Measurements from ENCODE around the gene DCAF11. TPM values are rescaled to one million over a fixed set of nuclear protein-coding genes. Genes with fewer than 3 reads are reported as not detected.

Gene DCAF11
- total RNA-seq, 1 donor from 2014 or later: 37.3 TPM

GRCh38 chr14:24138396-24139271, 24.1 kb downstream of the DCAF11 start:
- DNase-seq (ENCODE audit: low spot score): no peak

- no peak for DNase-seq (ENCODE audit: low spot score)
Measured at GRCh38 chr14:24139272-24139934, 24.8 kb downstream of the DCAF11 start.

GRCh38 chr14:24141097-24141880, 26.7 kb downstream of the DCAF11 start, which contains the start of gene EMC9:
Gene EMC9 (minus strand): TSS chr14:24141591. CDS start chr14:24141304, 287 bp downstream.
- peak; percentile 100 for DNase-seq (ENCODE audit: low spot score)

GRCh38 chr14:24143511-24143910, 28.9 kb downstream of the DCAF11 start:
- DNase-seq (ENCODE audit: low spot score): no peak

- no peak for DNase-seq (ENCODE audit: low spot score)
Measured at GRCh38 chr14:24144451-24144850, 29.9 kb downstream of the DCAF11 start.

GRCh38 chr14:24145219-24145618, 30.6 kb downstream of the DCAF11 start:
- DNase-seq (ENCODE audit: low spot score): no peak

GRCh38 chr14:24145690-24146452, 31.3 kb downstream of the DCAF11 start:
- DNase-seq (ENCODE audit: low spot score): no peak

GRCh38 chr14:24146453-24146977, 31.9 kb downstream of the DCAF11 start, which contains the start of gene PSME2:
Gene PSME2 (minus strand): TSS chr14:24146610. CDS start chr14:24146581, 29 bp downstream.
- DNase-seq (ENCODE audit: low spot score): peak; percentile 96

GRCh38 chr14:24146978-24147760, 32.6 kb downstream of the DCAF11 start, which contains the start of gene RNF31:
Gene RNF31 (plus strand): TSS chr14:24147498. CDS start chr14:24147699, 201 bp downstream.
- DNase-seq (ENCODE audit: low spot score): peak; percentile 99

GRCh38 chr14:24147761-24148428, 33.3 kb downstream of the DCAF11 start:
- no peak for DNase-seq (ENCODE audit: low spot score)

- no peak for DNase-seq (ENCODE audit: low spot score)
Measured at GRCh38 chr14:24149302-24149969, 34.9 kb downstream of the DCAF11 start.

- DNase-seq (ENCODE audit: low spot score): no peak
Measured at GRCh38 chr14:24150061-24150460, 35.5 kb downstream of the DCAF11 start.

GRCh38 chr14:24150567-24150966, 36.0 kb downstream of the DCAF11 start:
- no peak for DNase-seq (ENCODE audit: low spot score)

- DNase-seq (ENCODE audit: low spot score): no peak
Measured at GRCh38 chr14:24150993-24151392, 36.4 kb downstream of the DCAF11 start.

- no peak for DNase-seq (ENCODE audit: low spot score)
Measured at GRCh38 chr14:24151404-24152080, 37.0 kb downstream of the DCAF11 start.

- DNase-seq (ENCODE audit: low spot score): no peak
Measured at GRCh38 chr14:24155100-24155499, 40.5 kb downstream of the DCAF11 start.

- DNase-seq (ENCODE audit: low spot score): no peak
Measured at GRCh38 chr14:24156840-24157239, 42.3 kb downstream of the DCAF11 start.

GRCh38 chr14:24157331-24157730, 42.8 kb downstream of the DCAF11 start:
- no peak for DNase-seq (ENCODE audit: low spot score)

Data from umbilical cord (tissue), 2 donors.